GM23338 (cell line): ENCODE data around the gene MAST4. TPM values are rescaled to one million over a fixed set of nuclear protein-coding genes. Genes with fewer than 3 reads are reported as not detected.

ENCODE experiments used
- ATAC-seq: fragments of 200-7000 bp; cut with Tn5 transposase; 3 replicates; pipeline ENCODE4 v1.9.1; 2020
- DNase-seq: peaks from one replicate; pipeline ENCODE4 v3.0.0-alpha.2; 2015; ENCODE audit warnings: low spot score
- H2AFZ ChIP-seq: fragments of 200-600 bp; sonication (generic); 2 replicates; pipeline ENCODE4 v1.8.0; 2016; ENCODE audit warnings: antibody characterized with exemption, mild to moderate bottlenecking, moderate library complexity
- H3F3A ChIP-seq: fragments of 200-600 bp; sonication (generic); replicated peaks from 2 replicates; pipeline ENCODE4 v1.8.0; 2017; ENCODE audit warnings: antibody characterized with exemption, mixed run types, low read depth
- H3K27ac ChIP-seq: fragments of 200-600 bp; sonication (generic); 2 replicates; pipeline ENCODE4 v1.6.1; 2016; ENCODE audit warnings: low read depth
- H3K27me3 ChIP-seq: fragments of 200-600 bp; sonication (generic); 2 replicates; pipeline ENCODE4 v1.8.0; 2016; ENCODE audit warnings: mild to moderate bottlenecking, mixed run types, moderate library complexity; ENCODE audit not compliant: insufficient read depth
- H3K36me3 ChIP-seq: fragments of 200-600 bp; sonication (generic); 2 replicates; pipeline ENCODE4 v1.8.0; 2016; ENCODE audit warnings: mild to moderate bottlenecking; ENCODE audit not compliant: insufficient read depth
- H3K4me1 ChIP-seq: fragments of 200-600 bp; sonication (generic); 2 replicates; pipeline ENCODE4 v1.8.0; 2016; ENCODE audit warnings: mild to moderate bottlenecking, moderate library complexity; ENCODE audit not compliant: insufficient read depth
- H3K4me2 ChIP-seq: fragments of 200-600 bp; sonication (generic); 2 replicates; pipeline ENCODE4 v1.7.1; 2017; ENCODE audit warnings: mixed run types
- H3K4me3 ChIP-seq: fragments of 200-600 bp; sonication (generic); 2 replicates; pipeline ENCODE4 v1.6.1; 2016; ENCODE audit warnings: mixed run types
- H3K79me2 ChIP-seq: fragments of 200-600 bp; sonication (generic); replicated peaks from 2 replicates; pipeline ENCODE4 v1.8.0; 2017; ENCODE audit warnings: mild to moderate bottlenecking; ENCODE audit not compliant: insufficient read depth
- H3K9me2 ChIP-seq: fragments of 200-600 bp; sonication (generic); 2 replicates; pipeline ENCODE4 v1.8.0; 2017; ENCODE audit not compliant: insufficient read depth
- H4K20me1 ChIP-seq: fragments of 200-600 bp; sonication (generic); replicated peaks from 2 replicates; pipeline ENCODE4 v1.8.0; 2017; ENCODE audit warnings: mild to moderate bottlenecking; ENCODE audit not compliant: insufficient read depth
- H3K27ac Mint-ChIP-seq: 2 replicates; pipeline ENCODE4 v1.8.0; 2020; ENCODE audit warnings: inconsistent platforms, mild to moderate bottlenecking, moderate library complexity, mixed read lengths
- H3K27me3 Mint-ChIP-seq: 3 replicates; pipeline ENCODE4 v1.8.0; 2022; ENCODE audit warnings: low read depth, mild to moderate bottlenecking, moderate library complexity, mixed read lengths, inconsistent platforms; ENCODE audit not compliant: insufficient read depth, poor library complexity
- H3K36me3 Mint-ChIP-seq: 3 replicates; pipeline ENCODE4 v1.8.0; 2021; ENCODE audit warnings: low read depth, mild to moderate bottlenecking, inconsistent platforms, moderate library complexity, mixed read lengths
- H3K4me1 Mint-ChIP-seq: 3 replicates; pipeline ENCODE4 v1.8.0; 2020; ENCODE audit warnings: mild to moderate bottlenecking, inconsistent platforms, mixed read lengths
- H3K4me3 Mint-ChIP-seq: 3 replicates; pipeline ENCODE4 v1.8.0; 2021; ENCODE audit warnings: moderate library complexity, mild to moderate bottlenecking, inconsistent platforms, mixed read lengths
- H3K9me3 Mint-ChIP-seq: 3 replicates; pipeline ENCODE4 v1.8.0; 2020; ENCODE audit warnings: moderate library complexity, mild to moderate bottlenecking, inconsistent platforms, mixed read lengths
- CTCF ChIP-seq, 2 experiments: fragments of 200-600 bp in 1 of 2; sonication (generic) in 1 of 2; conservative IDR thresholded peaks; 2 replicates each; pipeline versions ENCODE4 v1.5.1 to v1.6.1; 2016 to 2017; ENCODE audit warnings: antibody characterized with exemption in 2 of 2, low read depth in 2 of 2, mild to moderate bottlenecking in 2 of 2, moderate library complexity in 1 of 2
- EZH2 ChIP-seq: fragments of 200-600 bp; sonication (generic); IDR thresholded peaks from one replicate; pipeline ENCODE4 v1.8.0; 2017; ENCODE audit warnings: antibody characterized with exemption, mild to moderate bottlenecking, low read depth; ENCODE audit not compliant: unreplicated experiment
- EZH2phosphoT487 ChIP-seq: fragments of 200-600 bp; sonication (generic); IDR thresholded peaks from one replicate; pipeline ENCODE4 v1.8.1; 2018; ENCODE audit warnings: antibody characterized with exemption; ENCODE audit not compliant: unreplicated experiment
- NANOG ChIP-seq: IDR thresholded peaks from 2 replicates; pipeline ENCODE4 v1.6.1; 2016; ENCODE audit warnings: antibody characterized with exemption, borderline replicate concordance
- POLR2AphosphoS5 ChIP-seq: IDR thresholded peaks from 2 replicates; pipeline ENCODE4 v1.6.1; 2016; ENCODE audit warnings: antibody characterized with exemption, low read depth
- STAT1 ChIP-seq: IDR thresholded peaks from one replicate; pipeline ENCODE4 v1.6.1; 2016; ENCODE audit warnings: antibody characterized with exemption; ENCODE audit not compliant: unreplicated experiment
- ZNF114 ChIP-seq: fragments of 250-450 bp; sonication (Bioruptor Pico); IDR thresholded peaks from 2 replicates; pipeline ENCODE4 v1.5.0; 2020; ENCODE audit warnings: mild to moderate bottlenecking, moderate library complexity
- ZNF331 ChIP-seq: fragments of 250-450 bp; sonication (Bioruptor Pico); IDR thresholded peaks from 2 replicates; pipeline ENCODE4 v1.5.0; 2020; ENCODE audit warnings: low read depth, mild to moderate bottlenecking, moderate library complexity
- polyA plus RNA-seq: library from polyadenylated mRNA; unstranded; fragments of >200 nt; fragmentation: Nextera tagmentation; extraction: Ambion mirVana; gene quantifications from 2 replicates; pipeline ENCODE4 v1.2.1, GENCODE V29; 2016
- total RNA-seq: library from RNA; depleted of rRNA; stranded (reverse); fragments of >200 nt; shearing (Covaris generic); gene quantifications from 2 replicates; pipeline ENCODE4 v1.2.3, GENCODE V29; 2014
- TF ChIP-seq, protein P1 (sequence below): fragments of 250-450 bp; sonication (Bioruptor Pico); IDR thresholded peaks from 2 replicates; pipeline ENCODE4 v1.5.0; 2020; ENCODE audit warnings: mild to moderate bottlenecking, moderate library complexity
- TF ChIP-seq, protein P2 (sequence below): IDR thresholded peaks from one replicate; pipeline ENCODE4 v1.6.1; 2018; ENCODE audit warnings: antibody characterized with exemption; ENCODE audit not compliant: unreplicated experiment

Gene MAST4
- total and polyA plus RNA-seq, 2 experiments from 2014 or later: 3.6 to 8.5 TPM

- Histone ChIP-seq H3K27me3 (0 out of 2 replicates have a peak, but pooled peaks cover 5% of the 10 kb centered on the region), H3K4me2 (no peak overlapping the region), H3K79me2 (no peaks in the 10 kb centered on the region), H3F3A (no peaks in the 10 kb centered on the region), H2AFZ (no peak overlapping the region), H3K27ac (no peak overlapping the region), H3K9me2 (no peaks in the 10 kb centered on the region), H3K4me1 (peaks cover 6% of the 10 kb centered on the region; the same call in 1 of the 2 replicates), H3K4me3 (no peak overlapping the region), H4K20me1 (no peaks in the 10 kb centered on the region; the same call in 1 of the 2 replicates), H3K36me3 (no peaks in the 10 kb centered on the region)
- TF ChIP-seq STAT1 (no peak), NANOG (no peak), ZNF331 (CRISPR knock-in tag) (no peak), CTCF (conservative IDR thresholded peaks at IDR 0.05; ENCODE audit: low read depth in 2 of 2) (no peak), EZH2phosphoT487 (no peak), EZH2 (no peak), ZNF114 (CRISPR knock-in tag) (no peak), POLR2AphosphoS5 (no peak)
- TF ChIP-seq, protein P1, sequence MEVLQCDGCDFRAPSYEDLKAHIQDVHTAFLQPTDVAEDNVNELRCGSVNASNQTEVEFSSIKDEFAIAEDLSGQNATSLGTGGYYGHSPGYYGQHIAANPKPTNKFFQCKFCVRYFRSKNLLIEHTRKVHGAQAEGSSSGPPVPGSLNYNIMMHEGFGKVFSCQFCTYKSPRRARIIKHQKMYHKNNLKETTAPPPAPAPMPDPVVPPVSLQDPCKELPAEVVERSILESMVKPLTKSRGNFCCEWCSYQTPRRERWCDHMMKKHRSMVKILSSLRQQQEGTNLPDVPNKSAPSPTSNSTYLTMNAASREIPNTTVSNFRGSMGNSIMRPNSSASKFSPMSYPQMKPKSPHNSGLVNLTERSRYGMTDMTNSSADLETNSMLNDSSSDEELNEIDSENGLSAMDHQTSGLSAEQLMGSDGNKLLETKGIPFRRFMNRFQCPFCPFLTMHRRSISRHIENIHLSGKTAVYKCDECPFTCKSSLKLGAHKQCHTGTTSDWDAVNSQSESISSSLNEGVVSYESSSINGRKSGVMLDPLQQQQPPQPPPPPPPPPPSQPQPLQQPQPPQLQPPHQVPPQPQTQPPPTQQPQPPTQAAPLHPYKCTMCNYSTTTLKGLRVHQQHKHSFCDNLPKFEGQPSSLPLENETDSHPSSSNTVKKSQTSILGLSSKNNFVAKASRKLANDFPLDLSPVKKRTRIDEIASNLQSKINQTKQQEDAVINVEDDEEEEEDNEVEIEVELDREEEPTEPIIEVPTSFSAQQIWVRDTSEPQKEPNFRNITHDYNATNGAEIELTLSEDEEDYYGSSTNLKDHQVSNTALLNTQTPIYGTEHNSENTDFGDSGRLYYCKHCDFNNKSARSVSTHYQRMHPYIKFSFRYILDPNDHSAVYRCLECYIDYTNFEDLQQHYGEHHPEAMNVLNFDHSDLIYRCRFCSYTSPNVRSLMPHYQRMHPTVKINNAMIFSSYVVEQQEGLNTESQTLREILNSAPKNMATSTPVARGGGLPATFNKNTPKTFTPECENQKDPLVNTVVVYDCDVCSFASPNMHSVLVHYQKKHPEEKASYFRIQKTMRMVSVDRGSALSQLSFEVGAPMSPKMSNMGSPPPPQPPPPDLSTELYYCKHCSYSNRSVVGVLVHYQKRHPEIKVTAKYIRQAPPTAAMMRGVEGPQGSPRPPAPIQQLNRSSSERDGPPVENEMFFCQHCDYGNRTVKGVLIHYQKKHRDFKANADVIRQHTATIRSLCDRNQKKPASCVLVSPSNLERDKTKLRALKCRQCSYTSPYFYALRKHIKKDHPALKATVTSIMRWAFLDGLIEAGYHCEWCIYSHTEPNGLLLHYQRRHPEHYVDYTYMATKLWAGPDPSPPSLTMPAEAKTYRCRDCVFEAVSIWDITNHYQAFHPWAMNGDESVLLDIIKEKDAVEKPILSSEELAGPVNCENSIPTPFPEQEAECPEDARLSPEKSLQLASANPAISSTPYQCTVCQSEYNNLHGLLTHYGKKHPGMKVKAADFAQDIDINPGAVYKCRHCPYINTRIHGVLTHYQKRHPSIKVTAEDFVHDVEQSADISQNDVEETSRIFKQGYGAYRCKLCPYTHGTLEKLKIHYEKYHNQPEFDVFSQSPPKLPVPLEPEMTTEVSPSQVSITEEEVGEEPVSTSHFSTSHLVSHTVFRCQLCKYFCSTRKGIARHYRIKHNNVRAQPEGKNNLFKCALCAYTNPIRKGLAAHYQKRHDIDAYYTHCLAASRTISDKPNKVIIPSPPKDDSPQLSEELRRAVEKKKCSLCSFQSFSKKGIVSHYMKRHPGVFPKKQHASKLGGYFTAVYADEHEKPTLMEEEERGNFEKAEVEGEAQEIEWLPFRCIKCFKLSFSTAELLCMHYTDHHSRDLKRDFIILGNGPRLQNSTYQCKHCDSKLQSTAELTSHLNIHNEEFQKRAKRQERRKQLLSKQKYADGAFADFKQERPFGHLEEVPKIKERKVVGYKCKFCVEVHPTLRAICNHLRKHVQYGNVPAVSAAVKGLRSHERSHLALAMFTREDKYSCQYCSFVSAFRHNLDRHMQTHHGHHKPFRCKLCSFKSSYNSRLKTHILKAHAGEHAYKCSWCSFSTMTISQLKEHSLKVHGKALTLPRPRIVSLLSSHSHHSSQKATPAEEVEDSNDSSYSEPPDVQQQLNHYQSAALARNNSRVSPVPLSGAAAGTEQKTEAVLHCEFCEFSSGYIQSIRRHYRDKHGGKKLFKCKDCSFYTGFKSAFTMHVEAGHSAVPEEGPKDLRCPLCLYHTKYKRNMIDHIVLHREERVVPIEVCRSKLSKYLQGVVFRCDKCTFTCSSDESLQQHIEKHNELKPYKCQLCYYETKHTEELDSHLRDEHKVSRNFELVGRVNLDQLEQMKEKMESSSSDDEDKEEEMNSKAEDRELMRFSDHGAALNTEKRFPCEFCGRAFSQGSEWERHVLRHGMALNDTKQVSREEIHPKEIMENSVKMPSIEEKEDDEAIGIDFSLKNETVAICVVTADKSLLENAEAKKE (CRISPR knock-in tag): no peak
- TF ChIP-seq, protein P2, sequence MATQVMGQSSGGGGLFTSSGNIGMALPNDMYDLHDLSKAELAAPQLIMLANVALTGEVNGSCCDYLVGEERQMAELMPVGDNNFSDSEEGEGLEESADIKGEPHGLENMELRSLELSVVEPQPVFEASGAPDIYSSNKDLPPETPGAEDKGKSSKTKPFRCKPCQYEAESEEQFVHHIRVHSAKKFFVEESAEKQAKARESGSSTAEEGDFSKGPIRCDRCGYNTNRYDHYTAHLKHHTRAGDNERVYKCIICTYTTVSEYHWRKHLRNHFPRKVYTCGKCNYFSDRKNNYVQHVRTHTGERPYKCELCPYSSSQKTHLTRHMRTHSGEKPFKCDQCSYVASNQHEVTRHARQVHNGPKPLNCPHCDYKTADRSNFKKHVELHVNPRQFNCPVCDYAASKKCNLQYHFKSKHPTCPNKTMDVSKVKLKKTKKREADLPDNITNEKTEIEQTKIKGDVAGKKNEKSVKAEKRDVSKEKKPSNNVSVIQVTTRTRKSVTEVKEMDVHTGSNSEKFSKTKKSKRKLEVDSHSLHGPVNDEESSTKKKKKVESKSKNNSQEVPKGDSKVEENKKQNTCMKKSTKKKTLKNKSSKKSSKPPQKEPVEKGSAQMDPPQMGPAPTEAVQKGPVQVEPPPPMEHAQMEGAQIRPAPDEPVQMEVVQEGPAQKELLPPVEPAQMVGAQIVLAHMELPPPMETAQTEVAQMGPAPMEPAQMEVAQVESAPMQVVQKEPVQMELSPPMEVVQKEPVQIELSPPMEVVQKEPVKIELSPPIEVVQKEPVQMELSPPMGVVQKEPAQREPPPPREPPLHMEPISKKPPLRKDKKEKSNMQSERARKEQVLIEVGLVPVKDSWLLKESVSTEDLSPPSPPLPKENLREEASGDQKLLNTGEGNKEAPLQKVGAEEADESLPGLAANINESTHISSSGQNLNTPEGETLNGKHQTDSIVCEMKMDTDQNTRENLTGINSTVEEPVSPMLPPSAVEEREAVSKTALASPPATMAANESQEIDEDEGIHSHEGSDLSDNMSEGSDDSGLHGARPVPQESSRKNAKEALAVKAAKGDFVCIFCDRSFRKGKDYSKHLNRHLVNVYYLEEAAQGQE: no peak
- Mint-ChIP-seq H3K9me3 (no peaks in the 10 kb centered on the region), H3K4me3 (no peak overlapping the region), H3K27me3 (no peaks in the 10 kb centered on the region), H3K36me3 (no peaks in the 10 kb centered on the region), H3K4me1 (peaks cover 28% of the 10 kb centered on the region), H3K27ac (no peak overlapping the region)
- no peak for DNase-seq
- no peak for ATAC-seq
These were observed 418.0 kb downstream of the MAST4 start for GRCh38 chr5:67014191-67014590.
